OCI-LY7 (cell line): ENCODE data around the gene NDUFB10.

ENCODE experiments used
- EZH2phosphoT487 ChIP-seq: fragments of 200-600 bp; sonication (generic); IDR thresholded peaks from 2 replicates; pipeline ENCODE4 v1.6.1; 2018; ENCODE audit warnings: low read depth, borderline replicate concordance, mild to moderate bottlenecking, mixed run types, antibody characterized with exemption, low read length, moderate library complexity, mixed read lengths
- TF ChIP-seq, protein P1 (sequence below): fragments of 200-600 bp; sonication (generic); conservative IDR thresholded peaks from 2 replicates; pipeline ENCODE4 v1.5.1; 2014; ENCODE audit warnings: mild to moderate bottlenecking, antibody characterized with exemption, low read length, moderate library complexity, mixed read lengths

DNA sequence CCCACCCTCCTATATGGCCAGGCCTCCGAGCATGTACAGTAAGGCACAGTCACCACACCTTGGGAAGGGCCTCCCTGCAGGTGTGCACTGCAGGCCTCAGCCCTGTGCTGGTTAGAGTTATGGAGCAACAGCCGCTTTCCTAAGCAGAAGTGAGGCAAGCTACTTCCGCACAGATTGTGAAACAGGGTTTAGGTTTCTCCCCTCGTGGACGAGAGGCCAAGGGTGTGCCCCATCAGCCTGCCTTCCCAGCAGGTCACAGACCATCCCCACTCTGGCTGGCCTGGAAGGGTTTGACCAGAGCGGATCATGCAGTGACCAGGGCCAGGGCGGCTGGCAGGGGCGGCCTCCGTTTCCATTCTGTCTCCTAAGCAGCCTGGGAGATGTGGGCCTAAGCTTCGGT is 21.0 kb upstream of the NDUFB10 start:
- TF ChIP-seq, protein P1, sequence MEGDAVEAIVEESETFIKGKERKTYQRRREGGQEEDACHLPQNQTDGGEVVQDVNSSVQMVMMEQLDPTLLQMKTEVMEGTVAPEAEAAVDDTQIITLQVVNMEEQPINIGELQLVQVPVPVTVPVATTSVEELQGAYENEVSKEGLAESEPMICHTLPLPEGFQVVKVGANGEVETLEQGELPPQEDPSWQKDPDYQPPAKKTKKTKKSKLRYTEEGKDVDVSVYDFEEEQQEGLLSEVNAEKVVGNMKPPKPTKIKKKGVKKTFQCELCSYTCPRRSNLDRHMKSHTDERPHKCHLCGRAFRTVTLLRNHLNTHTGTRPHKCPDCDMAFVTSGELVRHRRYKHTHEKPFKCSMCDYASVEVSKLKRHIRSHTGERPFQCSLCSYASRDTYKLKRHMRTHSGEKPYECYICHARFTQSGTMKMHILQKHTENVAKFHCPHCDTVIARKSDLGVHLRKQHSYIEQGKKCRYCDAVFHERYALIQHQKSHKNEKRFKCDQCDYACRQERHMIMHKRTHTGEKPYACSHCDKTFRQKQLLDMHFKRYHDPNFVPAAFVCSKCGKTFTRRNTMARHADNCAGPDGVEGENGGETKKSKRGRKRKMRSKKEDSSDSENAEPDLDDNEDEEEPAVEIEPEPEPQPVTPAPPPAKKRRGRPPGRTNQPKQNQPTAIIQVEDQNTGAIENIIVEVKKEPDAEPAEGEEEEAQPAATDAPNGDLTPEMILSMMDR = no peak
- TF ChIP-seq EZH2phosphoT487 = no peak
